Measurements from ENCODE around the gene HARBI1.
"Not testable (repeated sequence)": the region's sequence is repeated elsewhere in the genome, so short reads cannot be mapped to it uniquely, and the experiment has no call there.

The HARBI1 gene

GRCh38 chr11:46594785-46595184 is 22.2 kb downstream of the HARBI1 start:
- no peak for DNase-seq

GRCh38 chr11:46594374-46594700 is 22.7 kb downstream of the HARBI1 start:
- no peak for DNase-seq

GRCh38 chr11:46593550-46594373 is 23.3 kb downstream of the HARBI1 start, which contains the start of gene AMBRA1:
AMBRA1 (minus strand) TSS chr11:46594023; CDS start chr11:46548380, 45,643 bp downstream.
- peak; percentile 88 for DNase-seq

- no peak for DNase-seq
These were observed 26.1 kb downstream of the HARBI1 start for GRCh38 chr11:46590740-46591605.

- no peak for DNase-seq
These were observed 28.1 kb downstream of the HARBI1 start for GRCh38 chr11:46588915-46589314.

- no peak for DNase-seq
These were observed 28.9 kb downstream of the HARBI1 start for GRCh38 chr11:46588131-46588530.

GRCh38 chr11:46583513-46583912 is 33.5 kb downstream of the HARBI1 start:
- DNase-seq, result not testable (repeated sequence)

GRCh38 chr11:46582588-46582987 is 34.4 kb downstream of the HARBI1 start:
- DNase-seq, result no peak

- no peak for DNase-seq
These were observed 40.0 kb downstream of the HARBI1 start for GRCh38 chr11:46577058-46577457.

GRCh38 chr11:46574656-46575055 is 42.4 kb downstream of the HARBI1 start:
- DNase-seq, result no peak

GRCh38 chr11:46570790-46571398 is 46.1 kb downstream of the HARBI1 start:
- DNase-seq, result no peak

GRCh38 chr11:46565232-46565840 is 51.7 kb downstream of the HARBI1 start:
- DNase-seq, result no peak

GRCh38 chr11:46564459-46564858 is 52.6 kb downstream of the HARBI1 start:
- DNase-seq, result no peak

- DNase-seq, result no peak
These were observed 54.5 kb downstream of the HARBI1 start for GRCh38 chr11:46562527-46562926.

- DNase-seq, result peak; percentile 48
These were observed 56.6 kb downstream of the HARBI1 start for GRCh38 chr11:46560300-46560991.

GRCh38 chr11:46559815-46560214 is 57.2 kb downstream of the HARBI1 start:
- peak; percentile 9 for DNase-seq

- DNase-seq, result no peak
These were observed 59.3 kb downstream of the HARBI1 start for GRCh38 chr11:46557684-46558151.

GRCh38 chr11:46555267-46556054 is 61.6 kb downstream of the HARBI1 start:
- no peak for DNase-seq

- no peak for DNase-seq
These were observed 62.5 kb downstream of the HARBI1 start for GRCh38 chr11:46554213-46555147.

GRCh38 chr11:46553814-46554212 is 63.2 kb downstream of the HARBI1 start:
- no peak for DNase-seq
